Spleen (tissue), 11 donors: ENCODE data around the gene TEAD3. TPM values are rescaled to one million over a fixed set of nuclear protein-coding genes. Genes with fewer than 3 reads are reported as not detected.

ENCODE experiments used
- DNase-seq: peaks from one replicate; pipeline ENCODE4 v3.0.0-alpha.2; 2020
- H3K27ac ChIP-seq, 8 donors: fragments of 200-600 bp; sonication (generic) in 7 of 8; 1 replicate in 4 of 8; 2 replicates in 4 of 8; pipeline versions ENCODE4 v1.5.0 to v1.8.0; 2016 to 2021; ENCODE audit warnings: inconsistent platforms in 4 of 8, mild to moderate bottlenecking in 4 of 8, moderate library complexity in 1 of 8
- H3K27me3 ChIP-seq, 7 donors: fragments of 200-600 bp; sonication (generic) in 6 of 7; replicated peaks in 1 of 7; 1 replicate in 4 of 7; 2 replicates in 3 of 7; pipeline versions ENCODE4 v1.5.0 to v1.8.0; 2016 to 2021; ENCODE audit warnings: inconsistent platforms in 3 of 7, mild to moderate bottlenecking in 1 of 7
- H3K36me3 ChIP-seq, 6 donors: fragments of 200-600 bp; sonication (generic) in 5 of 6; 1 replicate in 4 of 6; 2 replicates in 2 of 6; pipeline versions ENCODE4 v1.5.0 to v1.8.0; 2016 to 2021; ENCODE audit warnings: inconsistent platforms in 2 of 6
- H3K4me1 ChIP-seq, 6 donors: fragments of 200-600 bp; sonication (generic) in 5 of 6; 1 replicate in 3 of 6; 2 replicates in 3 of 6; pipeline versions ENCODE4 v1.5.0 to v1.8.0; 2016 to 2021; ENCODE audit warnings: inconsistent platforms in 3 of 6
- H3K4me3 ChIP-seq, 8 donors: fragments of 200-600 bp; sonication (generic) in 7 of 8; 1 replicate in 4 of 8; 2 replicates in 4 of 8; pipeline versions ENCODE4 v1.5.0 to v1.8.0; 2016 to 2021; ENCODE audit warnings: inconsistent platforms in 4 of 8, mild to moderate bottlenecking in 4 of 8, moderate library complexity in 2 of 8
- H3K9me3 ChIP-seq, 8 donors: fragments of 200-600 bp; sonication (generic) in 7 of 8; 1 replicate in 4 of 8; 2 replicates in 4 of 8; pipeline versions ENCODE4 v1.5.0 to v1.8.0; 2016 to 2021; ENCODE audit warnings: inconsistent platforms in 4 of 8
- CTCF ChIP-seq, 11 experiments: fragments of 200-600 bp in 7 of 11; fragments of 450-650 bp in 4 of 11; sonication (generic) in 4 of 11; IDR thresholded peaks in 8 of 11; conservative IDR thresholded peaks in 3 of 11; 1 replicate in 7 of 11; 2 replicates in 4 of 11; pipeline versions ENCODE4 v1.4.0 to v1.8.0; 2016 to 2021; ENCODE audit warnings: antibody characterized with exemption in 11 of 11, inconsistent platforms in 4 of 11, mild to moderate bottlenecking in 1 of 11
- POLR2A ChIP-seq, 3 donors: fragments of 450-650 bp; IDR thresholded peaks; one replicate each; pipeline ENCODE4 v1.5.1; 2017; ENCODE audit warnings: antibody characterized with exemption in 3 of 3, mild to moderate bottlenecking in 1 of 3
- POLR2AphosphoS5 ChIP-seq, 3 donors: sonication (generic); formaldehyde crosslinking; IDR thresholded peaks; one replicate each; pipeline ENCODE4 v1.5.1; 2017; ENCODE audit warnings: antibody characterized with exemption in 3 of 3
- WGBS, 5 donors: extraction: QIAGEN DNeasy Blood & Tissue Kit in 3 of 5; methylation state at CpG; one replicate each; pipeline versions ENCODE4 v1.1.5 to v1.1.7; 2013 to 2018; 5-methylcytosine and 5-hydroxymethylcytosine counted together
- intact Hi-C: fragments of 100-400 bp; cut with DNase I; formaldehyde crosslinking; loops from one replicate; pipeline ENCODE4 v1.15.0; 2023; ENCODE audit warnings: low total_unique reads
- polyA plus RNA-seq, 3 donors: library from polyadenylated mRNA; stranded (reverse); fragments of 200-250 nt; gene quantifications; one replicate each; pipeline ENCODE4 v1.2.1, GENCODE V29; 2013
- total RNA-seq, 7 donors: library from RNA; depleted of rRNA in 3 of 7; stranded (reverse); fragments of >200 nt in 3 of 7; fragmentation: NEBNext Ultra II Directional in 4 of 7; extraction: Animal tissue kit (Norgen Biotek cat#: 25700) in 4 of 7; gene quantifications; one replicate each; pipeline versions ENCODE4 v1.1.0 to v1.2.1, GENCODE V29; 2016 to 2021
- donor health status: healthy with polysubstance abuse.
- donor health status: DM: no; HTN: no; CAD: no; lungs with moderate emphysema.
- donor health status: DM: no; HTN: no; CAD: no.
- donor health status: Bipolar disorder and iron deficiency.
- donor health status: healthy.
- donor health status: DM: no; HTN: no; CAD: no.
- donor health status: DM: yes; HTN: yes; CAD: no.

The TEAD3 gene
- total and polyA plus RNA-seq, 10 donors, result 2.5 to 15.2 (median 7.2) TPM

GRCh38 chr6:35483893-35484645, 12.8 kb downstream of the TEAD3 start:
- no peak overlapping the region for H3K27ac ChIP-seq
- no peak for TF ChIP-seq POLR2AphosphoS5 (IDR thresholded peaks at IDR 0.05)
- no peak for TF ChIP-seq POLR2A (IDR thresholded peaks at IDR 0.05)
- no peak for TF ChIP-seq CTCF (IDR thresholded peaks at IDR 0.05 in 8 of 11, conservative IDR thresholded peaks at IDR 0.05 in 3 of 11)
- no peaks in the 10 kb centered on the region for H3K9me3 ChIP-seq
- no peak for DNase-seq
- no peaks in the 10 kb centered on the region for H3K27me3 ChIP-seq
- H3K4me1 ChIP-seq, result peaks cover 0 to 56% (median 14%) of the 10 kb centered on the region in 6 donors
- WGBS, 5 donors, result 77 to 89% (median 80%) methylated on average over 13 of the region's 13 CpGs
- H3K36me3 ChIP-seq, result peaks cover 0 to 12% (median 0%) of the 10 kb centered on the region in 6 donors
- intact Hi-C loops, result no loop called here
- H3K4me3 ChIP-seq, result no peak overlapping the region

GRCh38 chr6:35483490-35483889, 13.4 kb downstream of the TEAD3 start:
- WGBS, 5 donors, result 50 to 90% (median 77%) methylated on average over 3 of the region's 3 CpGs

GRCh38 chr6:35483062-35483461, 13.8 kb downstream of the TEAD3 start:
- Histone ChIP-seq H3K4me3 (no peak overlapping the region), H3K27ac (no peak overlapping the region), H3K4me1 (peaks cover 0 to 46% (median 10%) of the 10 kb centered on the region in 6 donors), H3K9me3 (no peaks in the 10 kb centered on the region), H3K36me3 (peaks cover 0 to 15% (median 0%) of the 10 kb centered on the region in 6 donors), H3K27me3 (no peaks in the 10 kb centered on the region)
- 89 to 98% (median 95%) methylated on average over 3 to 4 of the region's 4 CpGs for WGBS, 5 donors
- intact Hi-C loops, result no loop called here
- DNase-seq, result no peak
- TF ChIP-seq POLR2AphosphoS5 (IDR thresholded peaks at IDR 0.05), result no peak
- TF ChIP-seq POLR2A (IDR thresholded peaks at IDR 0.05), result no peak
- TF ChIP-seq CTCF (IDR thresholded peaks at IDR 0.05 in 8 of 11, conservative IDR thresholded peaks at IDR 0.05 in 3 of 11), result no peak

More at GRCh38 chr6:35483490-35483889, 13.4 kb downstream of the TEAD3 start:
- Histone ChIP-seq H3K4me1 (peaks cover 0 to 51% (median 12%) of the 10 kb centered on the region in 6 donors), H3K4me3 (no peak overlapping the region), H3K27me3 (no peaks in the 10 kb centered on the region), H3K27ac (no peak overlapping the region), H3K9me3 (no peaks in the 10 kb centered on the region), H3K36me3 (peaks cover 0 to 12% (median 0%) of the 10 kb centered on the region in 6 donors)
- intact Hi-C loops, result no loop called here
- TF ChIP-seq CTCF (IDR thresholded peaks at IDR 0.05 in 8 of 11, conservative IDR thresholded peaks at IDR 0.05 in 3 of 11) (no peak), POLR2A (IDR thresholded peaks at IDR 0.05) (no peak), POLR2AphosphoS5 (IDR thresholded peaks at IDR 0.05) (no peak)
- DNase-seq, result no peak

GRCh38 chr6:35481226-35481625, 15.7 kb downstream of the TEAD3 start:
- WGBS, 5 donors, result 68 to 80% (median 69%) methylated on average over 8 of the region's 8 CpGs
- H3K4me3 ChIP-seq, result no peak overlapping the region
- H3K27ac ChIP-seq, result no peak overlapping the region
- no peaks in the 10 kb centered on the region for H3K27me3 ChIP-seq
- no peak for TF ChIP-seq POLR2AphosphoS5 (IDR thresholded peaks at IDR 0.05)
- no peak for TF ChIP-seq CTCF (IDR thresholded peaks at IDR 0.05 in 8 of 11, conservative IDR thresholded peaks at IDR 0.05 in 3 of 11)
- no peak for DNase-seq
- intact Hi-C loops, result no loop called here
- no peaks in the 10 kb centered on the region for H3K9me3 ChIP-seq
- peaks cover 0 to 17% (median 0%) of the 10 kb centered on the region in 6 donors for H3K36me3 ChIP-seq
- H3K4me1 ChIP-seq, result peaks cover 0 to 29% (median 3%) of the 10 kb centered on the region in 6 donors
